GM19324 (cell line): Measurements from ENCODE around the gene HIRIP3.
"Not testable (repeated sequence)": the region's sequence is repeated elsewhere in the genome, so short reads cannot be mapped to it uniquely, and the experiment has no call there.

Experiments
- ATAC-seq: cut with Tn5 transposase; IDR thresholded peaks from one replicate; pipeline ENCODE4 v1.9.1; 2021; ENCODE audit warnings: mild to moderate bottlenecking, moderate library complexity; ENCODE audit not compliant: unreplicated experiment, low FRiP score

HIRIP3 gene

DNA sequence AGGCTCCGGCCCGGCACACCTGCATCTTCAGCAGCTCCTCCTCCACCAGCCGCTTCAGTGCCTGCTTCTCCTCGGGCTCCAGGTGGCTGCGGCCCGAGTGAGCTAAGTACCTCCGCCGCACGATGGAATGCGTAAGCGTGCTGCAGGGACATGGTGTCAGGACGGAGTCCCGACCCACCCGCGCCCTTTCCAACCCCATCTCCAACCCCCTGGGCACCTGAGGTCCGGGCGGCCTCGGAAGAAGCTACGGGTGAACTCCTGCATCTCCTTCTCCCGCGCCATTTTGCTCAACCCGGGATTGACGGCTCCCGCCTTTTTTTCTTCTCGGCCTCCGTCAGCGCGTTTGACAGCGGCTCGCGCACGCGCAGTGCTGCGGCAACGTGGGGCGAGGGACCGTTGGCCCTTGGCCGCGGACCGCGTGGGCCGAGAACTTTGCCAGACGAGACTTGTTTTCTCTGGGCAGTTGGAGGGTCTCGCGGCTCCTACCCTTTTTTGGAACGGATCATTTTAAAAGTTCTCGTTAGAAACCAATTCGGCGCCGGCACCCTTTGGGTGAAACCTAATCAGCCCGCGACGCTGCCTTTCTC, at the start of gene HIRIP3:
Gene HIRIP3, minus strand, starts transcription at position 294 of the 587 bp plus-strand sequence. Its CDS starts 12 bp downstream, at position 282.
- ATAC-seq, result peak; percentile 66

- ATAC-seq, result no peak
Observed at GRCh38 chr16:30041841-30042240, 46.4 kb upstream of the HIRIP3 start.

- ATAC-seq, result not testable (repeated sequence)
Observed at GRCh38 chr16:30040690-30041089, 45.3 kb upstream of the HIRIP3 start.

- ATAC-seq, result no peak
Observed at GRCh38 chr16:30040221-30040620, 44.8 kb upstream of the HIRIP3 start.

GRCh38 chr16:30033270-30033669, 37.9 kb upstream of the HIRIP3 start:
- no peak for ATAC-seq

DNA sequence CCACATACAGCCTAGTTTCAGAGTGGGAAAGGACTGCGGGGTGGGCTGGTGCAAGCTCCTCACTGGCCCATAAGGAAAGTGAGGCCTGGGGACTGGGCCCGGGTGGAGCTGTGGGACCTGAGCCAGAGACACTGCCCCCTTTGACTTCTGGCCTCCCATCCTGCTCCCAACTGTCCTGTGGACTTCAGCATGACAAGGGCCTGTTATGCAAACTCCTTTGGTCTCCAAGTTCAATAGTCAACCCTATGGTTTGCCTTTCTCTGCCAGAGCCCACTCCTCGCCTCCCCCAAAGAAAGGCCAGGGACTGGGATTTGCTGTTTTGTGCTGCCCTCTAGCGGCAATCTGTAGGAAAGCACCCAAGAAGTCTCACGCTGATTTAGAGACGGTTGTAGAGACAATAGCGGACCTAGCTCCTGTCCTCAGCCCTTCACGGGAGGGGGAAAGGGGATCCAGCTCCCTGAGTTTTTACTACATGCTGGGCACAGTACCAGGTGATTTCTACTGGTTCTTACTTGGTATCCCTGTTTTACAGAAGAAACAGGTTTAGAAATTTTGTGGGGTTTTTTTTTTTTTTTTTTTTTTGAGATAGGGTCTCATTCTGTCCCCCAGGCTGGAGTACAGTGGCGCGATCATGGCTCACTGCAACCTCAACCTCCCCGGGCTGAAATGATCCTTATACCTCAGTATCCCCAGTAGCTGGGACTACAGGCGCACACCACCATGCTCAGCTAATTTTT, 36.8 kb upstream of the HIRIP3 start:
- no peak for ATAC-seq

DNA sequence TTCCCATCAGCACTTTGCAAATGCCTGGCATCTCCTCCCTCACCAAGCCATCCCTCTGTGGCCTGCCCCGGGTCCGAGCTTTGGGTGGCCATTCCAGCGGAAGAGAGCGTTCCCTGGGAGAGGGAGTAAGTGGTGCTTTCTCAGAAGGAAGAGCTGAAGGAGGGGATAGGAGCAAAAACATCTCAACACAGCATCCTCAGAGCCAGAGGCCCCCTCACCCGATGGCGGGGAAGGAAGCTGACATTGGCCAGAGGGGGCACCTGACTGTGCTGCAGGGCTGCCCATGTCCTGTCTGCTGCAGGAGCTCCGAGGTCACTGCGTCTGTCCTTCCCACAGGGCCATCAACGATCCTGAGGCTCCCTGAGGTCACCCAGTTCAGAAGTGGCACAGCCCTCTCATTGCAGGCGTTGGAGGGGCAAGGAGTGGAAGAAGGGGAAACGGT, 36.1 kb upstream of the HIRIP3 start:
- ATAC-seq, result no peak

GRCh38 chr16:30030841-30031413, 35.5 kb upstream of the HIRIP3 start, which contains the start of gene TLCD3B:
Gene TLCD3B, minus strand, starts transcription at chr16:30031271. Its CDS starts 744 bp downstream, at chr16:30030527.
- no peak for ATAC-seq

DNA sequence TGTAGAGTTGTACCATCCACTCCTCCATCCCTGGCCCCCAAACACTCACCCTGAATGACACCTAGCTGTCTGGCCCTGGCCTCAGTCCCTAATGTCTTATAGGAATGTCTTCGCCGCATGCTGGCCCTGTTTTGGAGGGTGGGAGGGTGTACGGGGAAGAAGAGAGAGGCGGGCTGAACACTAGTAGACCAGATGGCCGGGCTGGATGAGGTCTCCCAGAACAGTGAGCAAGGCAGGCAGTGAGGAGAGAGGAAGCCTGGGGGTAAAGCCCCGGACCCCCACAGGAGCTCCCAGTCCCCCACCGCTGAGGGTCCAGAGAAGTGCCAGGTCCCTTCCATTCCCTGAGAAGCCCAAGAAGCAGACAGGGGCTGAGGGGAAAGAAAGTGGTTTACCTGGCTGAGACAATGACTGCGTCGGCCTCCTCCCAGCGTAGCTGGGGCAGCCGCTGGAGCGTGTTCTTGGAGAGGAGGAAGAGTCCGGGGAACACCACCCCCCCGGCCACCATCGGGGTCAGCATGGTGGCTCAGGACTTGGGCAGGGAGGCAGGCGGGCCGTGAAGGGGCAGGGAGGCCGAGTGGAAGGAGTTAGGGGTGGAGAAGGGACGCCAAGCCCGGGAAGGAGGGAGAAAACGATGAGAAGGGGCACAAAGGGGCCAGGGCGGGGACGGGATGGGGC, 34.7 kb upstream of the HIRIP3 start:
- no peak for ATAC-seq

DNA sequence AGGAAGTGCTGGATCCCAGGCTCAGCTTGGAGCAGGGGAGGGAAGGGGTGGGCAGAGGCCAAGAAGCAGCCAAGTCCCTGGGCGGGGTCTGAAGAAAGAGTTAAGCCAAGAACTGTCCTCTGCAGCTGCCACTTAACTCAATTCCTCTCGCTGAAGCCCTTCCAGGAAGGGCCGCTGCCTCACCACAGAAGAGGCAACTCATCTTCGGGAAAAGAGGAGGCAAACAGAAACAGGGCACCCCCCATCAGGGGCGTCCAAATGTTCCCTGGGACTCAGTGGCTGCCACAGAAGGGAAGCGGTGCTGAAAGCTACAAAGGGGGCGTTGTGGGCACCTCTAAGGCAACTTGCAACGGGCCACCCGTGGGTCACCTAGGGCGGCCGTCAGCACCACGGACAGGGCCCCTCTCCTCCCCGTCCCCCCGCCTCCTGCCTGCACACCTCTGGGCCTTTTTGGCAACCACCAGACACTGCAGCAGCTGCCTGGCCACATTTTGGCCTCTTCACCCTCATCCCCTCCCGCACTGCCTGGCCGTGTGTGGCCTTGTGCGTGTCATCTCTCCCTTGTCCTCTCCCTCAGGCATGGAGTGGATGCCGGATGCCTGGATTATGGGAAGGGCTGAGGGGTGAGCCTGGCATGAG, 33.1 kb upstream of the HIRIP3 start:
- ATAC-seq, result no peak

GRCh38 chr16:30027588-30028437, 32.4 kb upstream of the HIRIP3 start:
- no peak for ATAC-seq

- ATAC-seq, result no peak
Observed at GRCh38 chr16:30026449-30026848, 31.0 kb upstream of the HIRIP3 start.

DNA sequence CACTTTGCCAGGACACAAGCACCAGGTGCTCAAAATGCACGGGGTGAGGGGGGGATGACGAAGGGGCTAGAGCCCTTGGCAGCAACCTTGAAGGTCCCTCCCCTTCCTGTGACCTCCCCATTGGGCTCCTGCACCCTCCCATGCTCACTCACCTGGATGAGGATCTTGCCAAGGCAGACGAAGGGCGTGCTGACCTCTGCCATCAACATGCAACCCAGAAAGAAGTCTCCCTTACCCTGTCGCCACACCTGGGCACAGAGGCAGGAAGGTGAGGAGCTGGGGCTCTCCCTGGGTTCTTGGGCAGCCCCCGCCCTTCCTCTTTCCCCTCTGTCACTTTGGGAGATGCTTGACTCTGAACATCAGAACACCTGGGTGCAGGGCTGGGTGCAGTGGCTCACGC, 30.2 kb upstream of the HIRIP3 start:
- ATAC-seq, result no peak

DNA sequence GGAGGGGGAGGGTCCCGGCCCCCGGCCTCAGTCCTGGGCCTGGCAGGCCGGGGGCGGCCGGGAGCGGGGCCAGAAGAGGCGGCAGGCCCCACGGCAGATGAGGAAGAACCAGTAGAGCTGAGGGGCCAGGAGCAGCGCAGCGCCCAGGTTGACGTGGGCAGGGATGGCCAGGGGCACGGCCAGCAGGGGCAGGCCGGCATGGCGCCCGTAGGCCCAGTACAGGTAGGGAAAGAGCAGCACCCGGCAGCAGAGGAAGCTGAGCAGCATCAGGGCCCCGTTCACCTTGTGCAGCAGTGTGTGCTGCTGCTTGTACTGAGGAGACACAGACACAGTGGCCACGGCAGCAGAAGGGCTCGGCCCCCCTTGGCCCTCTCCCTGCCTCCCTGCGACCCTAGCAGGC, 29.7 kb upstream of the HIRIP3 start:
- ATAC-seq, result no peak

- no peak for ATAC-seq
Observed at GRCh38 chr16:30024451-30024850, 29.0 kb upstream of the HIRIP3 start.

DNA sequence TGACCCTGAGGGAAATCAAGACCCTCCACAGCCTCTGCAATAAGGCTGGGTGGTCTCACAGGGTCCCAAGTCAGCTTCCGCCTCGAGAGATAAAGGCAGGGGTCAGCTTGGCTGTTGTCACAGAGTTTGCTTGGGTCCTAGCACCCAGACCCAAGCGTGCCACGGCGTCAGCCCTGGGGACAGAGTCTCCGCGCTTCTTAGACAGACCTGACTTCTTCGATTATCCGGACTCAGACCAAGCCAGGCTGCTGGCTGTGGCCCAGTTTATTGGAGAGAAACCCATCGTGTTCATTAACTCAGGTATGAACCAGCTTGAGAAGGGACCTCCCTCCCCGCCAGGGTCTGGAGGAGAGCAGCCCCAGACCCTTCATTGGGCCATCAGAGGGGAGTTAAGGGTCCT, 28.2 kb upstream of the HIRIP3 start:
- ATAC-seq, result no peak

GRCh38 chr16:30022887-30023286, 27.5 kb upstream of the HIRIP3 start, which contains the start of gene C16orf92:
Gene C16orf92, plus strand, starts transcription at chr16:30023198. Its CDS starts 143 bp downstream, at chr16:30023341.
- ATAC-seq, result no peak

DNA sequence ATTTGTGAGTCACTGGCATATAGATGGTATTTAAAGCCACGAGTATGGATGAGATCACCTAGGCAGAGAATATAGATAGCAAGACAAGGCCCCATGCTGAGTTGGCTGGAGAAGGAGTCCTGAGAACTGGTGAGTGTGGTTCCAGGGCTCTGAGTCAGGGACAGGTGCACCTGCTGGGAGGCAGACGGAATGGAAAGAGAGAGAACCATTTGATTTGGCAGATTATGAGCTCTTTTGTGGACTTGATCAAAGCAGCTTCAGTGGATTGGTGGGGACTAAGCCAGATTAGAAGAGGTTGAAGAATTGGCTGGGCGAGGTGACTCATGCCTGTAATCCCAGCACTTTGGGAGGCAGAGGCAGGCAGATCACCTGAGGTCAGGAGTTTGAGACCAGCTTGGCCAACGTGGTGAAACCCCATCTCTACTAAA, 23.3 kb upstream of the HIRIP3 start:
- ATAC-seq, result no peak

GRCh38 chr16:30017937-30018336, 22.5 kb upstream of the HIRIP3 start:
- ATAC-seq, result not testable (repeated sequence)

- ATAC-seq, result no peak
Observed at GRCh38 chr16:30017277-30017656, 21.9 kb upstream of the HIRIP3 start.
